Retina (tissue), 1 donor: ENCODE measurements around the gene FMOD.
"Not testable (repeated sequence)": the region's sequence is repeated elsewhere in the genome, so short reads cannot be mapped to it uniquely, and the experiment has no call there.

Experiments used
- DNase-seq: peaks from one replicate; pipeline ENCODE4 v3.0.0-alpha.2; 2016

FMOD gene

GRCh38 chr1:203325026-203325417 is 25.9 kb downstream of the FMOD start:
- peak; percentile 86 for DNase-seq

- no peak for DNase-seq
These were observed 26.6 kb downstream of the FMOD start for GRCh38 chr1:203324105-203325025.

DNA sequence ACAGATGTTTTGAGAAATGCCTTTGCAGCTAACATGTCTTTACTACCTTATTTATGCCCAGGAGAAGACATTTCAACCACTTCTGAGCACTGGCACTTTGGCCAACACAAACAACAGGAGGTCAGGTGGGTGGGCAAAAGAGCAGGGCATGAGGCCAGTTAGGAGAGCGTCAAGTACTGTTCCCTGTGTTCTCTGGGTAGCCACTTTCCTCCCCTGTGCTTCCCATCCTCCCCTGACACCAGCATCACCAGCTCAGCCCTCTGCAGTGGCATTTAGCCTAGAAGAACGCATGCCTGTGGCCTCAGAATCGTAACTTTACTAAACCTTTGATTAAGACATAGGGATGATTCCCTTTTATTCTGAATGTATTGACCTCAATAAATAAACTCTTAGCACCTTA is 27.3 kb downstream of the FMOD start:
- DNase-seq: no peak

GRCh38 chr1:203322500-203323179 is 28.3 kb downstream of the FMOD start:
- peak; percentile 65 for DNase-seq

GRCh38 chr1:203321273-203322052 is 29.5 kb downstream of the FMOD start:
- no peak for DNase-seq

DNA sequence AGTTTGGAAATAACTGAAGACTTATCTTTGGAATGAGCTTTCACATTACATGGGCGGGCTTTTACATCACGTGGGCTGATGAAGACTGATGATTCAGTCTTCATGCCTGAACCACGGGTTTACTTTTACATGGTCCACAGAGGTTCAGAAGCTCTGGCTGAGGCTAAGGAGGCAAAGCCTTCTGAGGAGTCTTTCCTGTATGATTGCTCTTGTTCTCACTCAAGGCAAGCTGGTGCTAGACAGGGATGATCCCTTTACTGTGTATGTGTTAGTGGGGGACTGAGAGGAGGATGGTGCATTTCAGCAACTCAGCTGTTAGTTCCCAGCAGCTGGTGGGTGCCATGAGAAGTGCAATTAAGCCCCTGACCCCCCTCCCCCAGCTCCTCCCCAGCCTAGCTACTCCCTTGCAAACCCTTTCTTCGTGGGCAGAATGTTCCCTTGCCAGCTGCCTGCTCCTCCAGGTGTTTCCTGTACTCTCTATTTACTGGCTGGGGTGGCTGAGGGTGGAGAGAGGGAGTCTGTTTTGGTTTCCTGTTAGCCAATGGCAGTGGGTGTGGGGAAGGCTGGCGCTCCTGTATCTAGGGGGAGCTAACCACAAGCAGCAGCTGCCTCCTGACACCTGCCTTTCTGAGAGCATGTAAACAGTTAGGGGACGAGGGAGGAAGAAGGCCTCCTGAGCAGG is 30.2 kb downstream of the FMOD start:
- no peak for DNase-seq

- DNase-seq: no peak
These were observed 32.7 kb downstream of the FMOD start for GRCh38 chr1:203318229-203318517.

- no peak for DNase-seq
These were observed 33.3 kb downstream of the FMOD start for GRCh38 chr1:203317429-203318228.

GRCh38 chr1:203316626-203317093 is 34.3 kb downstream of the FMOD start:
- DNase-seq: no peak

GRCh38 chr1:203314025-203314759 is 36.7 kb downstream of the FMOD start:
- not testable (repeated sequence) for DNase-seq

- no peak for DNase-seq
These were observed 39.3 kb downstream of the FMOD start for GRCh38 chr1:203311368-203312301.

- DNase-seq: no peak
These were observed 42.0 kb downstream of the FMOD start for GRCh38 chr1:203308923-203309331.

- DNase-seq: no peak
These were observed 42.5 kb downstream of the FMOD start for GRCh38 chr1:203308328-203308922.

DNA sequence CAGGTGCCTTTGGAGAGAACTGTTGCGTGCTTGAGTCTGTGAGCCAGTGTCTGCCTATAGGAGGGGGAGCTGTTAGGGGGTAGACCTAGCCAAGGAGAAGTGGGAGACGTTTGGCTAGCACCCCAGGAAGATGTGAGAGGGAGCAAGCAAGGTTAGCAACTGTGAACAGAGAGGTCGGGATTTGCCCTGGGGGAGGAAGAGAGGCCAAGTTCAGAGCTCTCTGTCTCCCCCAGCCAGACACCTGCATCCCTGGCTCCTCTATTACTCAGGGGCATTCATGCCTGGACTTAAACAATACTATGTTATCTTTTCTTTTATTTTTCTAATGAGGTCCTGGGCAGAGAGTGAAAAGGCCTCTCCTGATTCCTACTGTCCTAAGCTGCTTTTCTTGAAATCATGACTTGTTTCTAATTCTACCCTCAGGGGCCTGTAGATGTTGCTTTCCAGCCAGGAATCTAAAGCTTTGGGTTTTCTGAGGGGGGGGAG is 43.2 kb downstream of the FMOD start:
- no peak for DNase-seq

GRCh38 chr1:203306965-203307541 is 43.9 kb downstream of the FMOD start:
- no peak for DNase-seq

DNA sequence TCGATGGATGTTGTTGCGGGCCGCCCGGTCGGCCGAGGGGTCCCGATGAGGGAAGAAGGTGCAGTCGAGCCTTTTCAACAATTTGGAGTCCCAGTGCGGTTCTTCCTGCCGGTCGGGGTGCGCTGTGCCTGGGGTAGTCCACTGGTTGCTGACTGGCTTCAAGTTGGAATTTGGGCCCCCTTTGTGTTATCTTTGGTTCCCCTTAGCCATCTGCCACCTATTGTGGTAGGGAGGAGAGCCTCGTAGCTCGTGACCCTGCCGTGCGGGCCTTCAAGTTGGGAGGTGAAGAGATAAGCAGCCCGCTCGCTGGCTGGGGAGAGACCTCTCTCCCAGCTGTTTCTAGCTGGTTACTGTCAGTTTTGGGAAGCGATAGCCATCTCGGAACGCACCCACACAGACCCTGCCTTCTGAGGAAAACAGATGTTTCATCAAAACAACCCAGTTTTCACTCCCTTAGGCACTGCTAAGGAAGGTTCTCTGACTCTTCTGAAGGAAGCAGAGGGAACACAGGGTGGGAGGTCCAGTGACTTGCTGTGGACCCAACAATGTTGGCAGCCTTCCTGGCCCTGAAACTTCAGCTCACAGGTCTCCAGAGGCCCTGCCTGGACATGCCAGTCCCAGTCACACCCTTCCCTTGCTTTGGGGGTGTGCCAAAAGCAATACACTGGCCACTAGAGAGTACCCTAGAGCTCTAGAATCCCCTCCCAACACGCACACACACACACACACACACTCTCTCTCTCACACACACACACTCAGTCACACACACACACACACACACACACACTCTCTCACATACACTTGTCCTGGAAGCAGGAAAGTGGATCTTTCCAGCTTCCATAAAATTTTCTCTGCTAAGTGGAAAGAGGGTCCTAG is 44.6 kb downstream of the FMOD start:
- DNase-seq: peak; percentile 61

DNA sequence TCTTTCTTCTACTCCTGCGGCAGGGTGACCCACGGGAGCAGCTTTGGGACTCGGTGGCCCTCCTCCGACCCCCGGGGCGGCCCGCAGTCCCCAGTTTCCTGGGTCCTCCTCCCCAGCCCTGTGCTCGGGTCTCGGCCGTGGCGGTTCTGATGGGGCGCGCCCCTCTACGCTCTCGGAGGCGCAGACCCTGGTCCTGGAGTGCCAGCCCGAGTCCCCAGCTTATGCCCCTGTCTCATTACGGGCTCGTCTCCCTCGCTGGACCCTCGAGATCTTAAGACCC is 45.2 kb downstream of the FMOD start:
- no peak for DNase-seq
